GM21529 (cell line): ENCODE data around the gene CCDC195.

Experiments used
- ATAC-seq: cut with Tn5 transposase; IDR thresholded peaks from one replicate; pipeline ENCODE4 v1.9.1; 2021; ENCODE audit not compliant: unreplicated experiment

CCDC195 gene

GRCh38 chr2:224716201-224716600 lies at the start of gene CCDC195:
TSS of gene CCDC195 (minus strand) at chr2:224716365. CDS start at chr2:224716365, 0 bp downstream.
- ATAC-seq = no peak

GRCh38 chr2:224764565-224765236 lies 48.5 kb upstream of the CCDC195 start:
- peak; percentile 79 for ATAC-seq

GRCh38 chr2:224757934-224758548 lies 41.9 kb upstream of the CCDC195 start:
- no peak for ATAC-seq

DNA sequence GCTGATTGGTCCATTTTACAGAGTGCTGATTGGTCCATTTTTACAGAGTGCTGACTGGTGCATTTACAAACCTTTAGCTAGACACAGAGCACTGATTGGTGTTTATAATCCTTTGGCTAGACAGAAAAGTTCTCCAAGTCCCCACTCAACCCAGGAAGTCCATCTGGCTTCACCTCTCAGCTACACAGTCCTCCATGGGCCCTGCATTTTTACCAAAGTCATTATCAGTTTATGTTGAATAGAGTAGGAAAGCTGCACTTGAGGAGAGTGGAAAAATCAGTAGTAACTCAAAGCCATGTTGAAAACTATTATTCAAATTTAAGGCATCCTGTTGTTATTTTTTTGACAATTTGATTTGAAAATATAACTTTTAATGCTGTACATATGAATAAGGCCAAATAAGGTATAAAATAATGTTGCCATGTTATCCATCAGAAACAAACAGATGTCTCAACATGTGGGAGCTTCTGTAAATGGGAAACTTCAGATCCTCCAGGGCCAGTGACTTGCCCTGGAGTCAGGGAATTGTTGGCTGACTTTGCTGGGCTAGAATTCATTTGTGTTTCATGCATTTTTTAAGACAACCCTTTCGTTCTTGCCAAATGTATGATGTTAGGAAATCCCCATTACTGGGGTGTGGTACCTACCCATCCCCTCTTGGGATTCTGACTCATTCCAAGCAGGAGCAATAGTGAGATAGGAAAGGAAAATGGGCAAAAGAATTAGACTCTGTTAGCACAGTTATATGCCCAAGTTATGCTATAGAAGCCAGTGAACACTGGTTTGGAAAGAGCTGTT lies 37.8 kb upstream of the CCDC195 start:
- ATAC-seq = no peak

DNA sequence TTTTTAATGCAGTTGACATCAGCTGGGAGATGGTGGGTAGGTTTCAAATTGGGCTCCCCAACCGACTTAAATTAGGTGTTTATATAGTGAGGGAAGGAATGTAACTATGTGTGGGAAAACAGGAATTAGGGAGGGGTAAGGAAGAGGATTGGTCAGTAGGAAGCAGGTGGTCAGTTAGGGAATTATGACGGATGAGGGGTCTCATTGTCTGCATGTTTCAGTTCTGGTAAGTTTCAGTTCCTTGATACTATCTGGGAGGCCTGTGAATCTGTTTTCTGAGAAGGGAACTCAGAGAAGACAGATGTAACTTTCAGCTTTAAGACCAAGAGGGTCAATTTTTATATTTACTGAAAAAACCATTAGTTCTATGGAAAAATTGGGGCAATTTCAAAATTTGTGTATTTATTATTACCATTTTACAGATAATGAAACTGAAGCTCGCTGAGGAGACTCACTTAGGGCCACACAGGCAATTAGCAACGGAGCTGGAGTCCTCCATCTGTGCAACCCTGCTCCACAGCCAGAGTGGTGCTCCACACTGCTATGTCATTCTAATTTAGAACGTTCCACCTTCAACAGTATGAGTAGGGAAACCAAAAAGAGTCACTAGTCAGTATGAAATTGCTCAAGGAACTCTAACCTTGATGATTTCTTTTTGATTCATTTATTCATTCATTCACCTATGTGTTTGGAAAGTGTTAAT lies 36.0 kb upstream of the CCDC195 start:
- ATAC-seq = peak; percentile 65

DNA sequence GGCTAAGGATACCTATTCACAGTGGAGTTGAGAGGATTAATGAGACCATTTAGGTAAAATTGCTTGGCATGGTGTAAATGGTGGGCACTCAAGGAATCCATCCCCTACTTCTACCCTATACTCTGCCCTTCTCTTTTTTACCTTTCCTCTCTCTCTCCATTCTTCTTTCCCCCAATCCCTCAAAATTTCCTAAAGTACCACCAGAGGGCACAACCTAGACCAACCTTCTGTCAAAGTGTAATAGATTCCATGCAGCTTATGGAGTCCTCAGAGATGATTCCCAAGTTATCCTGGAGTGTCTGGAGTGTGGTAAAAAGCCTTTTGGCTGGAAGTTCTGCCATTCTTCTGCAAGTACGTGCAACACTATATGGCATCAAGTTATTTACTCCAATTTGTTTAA lies 33.0 kb upstream of the CCDC195 start:
- ATAC-seq = no peak

DNA sequence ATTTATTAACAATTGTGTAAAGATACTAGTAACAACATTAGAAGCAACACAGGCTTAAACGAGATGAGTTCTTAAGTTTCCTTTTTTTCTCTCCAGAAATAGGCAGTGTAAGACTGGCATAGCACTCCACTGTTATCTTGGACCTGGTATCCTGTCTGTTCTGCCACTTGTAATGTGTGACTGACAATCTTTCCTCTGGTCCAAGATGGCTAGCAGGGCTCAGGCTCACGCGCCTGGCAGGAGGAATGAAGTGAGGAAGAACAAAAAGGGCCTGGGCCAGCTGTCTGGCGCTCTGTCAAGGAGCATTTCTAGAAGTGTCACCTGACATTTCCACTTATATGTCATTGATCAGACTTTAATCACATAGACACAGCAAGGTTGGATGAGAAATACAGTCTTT lies 31.6 kb upstream of the CCDC195 start:
- no peak for ATAC-seq

DNA sequence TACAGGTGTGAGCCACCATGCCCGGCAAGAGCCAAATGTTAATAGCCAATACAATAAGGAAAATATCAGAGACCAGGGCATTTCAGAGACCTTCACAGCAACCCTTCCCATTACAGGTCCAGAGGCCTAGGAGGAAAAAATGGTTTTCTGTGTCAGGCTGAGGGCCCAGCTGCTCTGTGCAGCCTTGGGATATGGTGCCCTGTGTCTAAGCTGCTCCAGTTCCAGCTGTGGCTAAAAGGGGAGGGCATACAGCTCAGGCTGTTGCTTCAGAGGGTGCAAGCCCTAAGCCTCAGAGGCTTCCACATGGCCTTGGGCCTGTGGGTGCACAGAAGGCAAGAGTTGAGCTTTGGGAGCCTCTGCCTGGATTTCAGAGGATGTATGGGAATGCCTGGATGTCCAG lies 20.1 kb upstream of the CCDC195 start:
- no peak for ATAC-seq

DNA sequence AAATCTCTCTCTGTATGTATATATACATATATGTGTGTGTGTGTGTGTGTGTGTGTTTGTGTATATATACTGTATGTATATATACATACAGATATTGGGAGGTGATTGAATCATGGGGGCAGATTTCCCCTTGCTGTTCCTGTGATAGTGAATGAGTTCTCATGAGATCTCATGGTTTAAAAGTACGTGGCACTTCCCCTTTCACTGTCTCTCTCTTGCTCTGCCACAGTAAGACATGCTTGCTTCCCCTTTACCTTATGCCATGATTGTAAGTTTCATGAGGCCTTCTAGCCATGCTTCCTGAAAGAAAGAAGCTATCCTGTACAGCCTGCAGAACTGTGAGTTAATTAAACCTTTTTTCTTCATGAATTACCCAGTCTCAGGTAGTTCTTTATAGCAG lies 18.8 kb upstream of the CCDC195 start:
- ATAC-seq = no peak

DNA sequence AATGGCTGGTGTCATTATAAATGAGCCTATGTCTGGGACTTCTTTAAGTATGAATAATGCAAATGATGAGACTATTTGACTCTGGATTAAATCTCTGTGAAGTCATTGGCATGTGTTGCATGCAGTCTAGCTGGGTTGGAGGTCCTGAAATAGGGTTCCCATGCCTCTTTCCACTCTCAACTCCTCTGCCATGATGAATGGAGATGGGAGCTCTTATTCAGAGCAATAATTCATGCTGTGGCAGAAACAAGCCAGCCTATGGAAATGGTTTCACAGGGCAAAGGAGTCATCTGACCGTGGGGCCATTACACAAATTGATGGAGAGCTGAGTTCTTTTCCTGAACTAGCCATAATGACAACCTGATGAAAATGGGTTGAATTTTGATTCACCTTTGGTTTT lies 15.5 kb upstream of the CCDC195 start:
- no peak for ATAC-seq

DNA sequence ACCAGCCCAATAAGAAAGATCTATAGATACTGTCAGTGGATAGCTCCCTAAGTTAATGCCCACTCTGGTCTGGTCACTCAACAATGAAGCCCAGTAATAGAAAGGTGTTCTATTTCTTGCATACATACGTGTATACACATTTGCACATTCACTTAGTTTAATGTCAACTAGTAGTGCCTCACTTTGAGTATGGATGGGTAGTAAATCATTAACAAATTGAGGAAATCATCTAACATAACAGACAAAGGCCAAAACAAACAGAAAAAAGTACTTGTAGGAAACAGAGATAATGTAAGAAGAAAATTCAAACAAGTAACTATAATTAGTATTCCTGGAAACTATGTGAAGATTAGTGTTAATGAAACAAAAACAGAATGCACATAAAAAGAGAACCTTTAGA lies 13.3 kb upstream of the CCDC195 start:
- no peak for ATAC-seq

- no peak for ATAC-seq
Measured at GRCh38 chr2:224724331-224724730, 8.2 kb upstream of the CCDC195 start.

GRCh38 chr2:224723586-224724217 lies 7.5 kb upstream of the CCDC195 start:
- ATAC-seq = peak; percentile 59

DNA sequence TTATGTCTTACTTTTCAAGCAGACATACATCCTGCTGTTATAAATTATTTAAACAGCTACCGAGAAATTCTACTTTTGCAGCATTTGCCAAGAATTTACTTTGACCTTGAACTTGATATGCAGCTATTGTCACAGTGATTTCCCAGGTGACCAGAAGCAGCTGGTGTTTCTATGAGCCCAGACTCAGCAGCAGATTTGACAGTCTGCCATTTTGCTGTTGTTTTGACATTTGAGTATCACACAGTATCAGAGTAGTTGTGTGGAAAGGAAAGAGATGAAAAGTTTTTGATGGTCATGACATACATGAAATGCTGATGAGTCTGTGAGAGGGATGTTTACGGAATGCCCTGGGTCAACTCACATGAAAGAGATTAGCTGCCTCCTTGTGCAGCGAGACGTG lies 6.6 kb upstream of the CCDC195 start:
- no peak for ATAC-seq

DNA sequence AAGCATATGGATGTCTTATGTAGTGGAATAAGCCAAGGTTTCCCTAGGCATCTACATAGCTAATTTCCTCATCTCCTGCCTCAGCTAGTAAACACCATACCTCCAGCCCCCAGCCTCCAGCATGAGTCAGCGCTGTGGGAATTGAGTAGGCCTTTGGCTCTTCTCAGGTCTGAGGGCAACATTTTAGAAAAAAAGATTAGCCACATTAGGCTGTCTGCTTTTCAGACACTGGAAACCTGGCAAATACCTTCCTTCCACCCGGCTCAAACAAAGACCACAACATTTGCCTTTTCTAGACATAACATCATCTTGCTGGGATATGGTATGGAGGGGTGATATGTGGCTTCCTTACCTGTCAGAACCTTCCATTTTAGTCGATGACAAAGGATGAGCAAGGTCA lies 6.1 kb upstream of the CCDC195 start:
- ATAC-seq = peak; percentile 52

- ATAC-seq = no peak
Measured at GRCh38 chr2:224716921-224717320, 756 bp upstream of the CCDC195 start.

- no peak for ATAC-seq
Measured at GRCh38 chr2:224711859-224712665, 4.1 kb downstream of the CCDC195 start.

- ATAC-seq = no peak
Measured at GRCh38 chr2:224711381-224711780, 4.8 kb downstream of the CCDC195 start.

DNA sequence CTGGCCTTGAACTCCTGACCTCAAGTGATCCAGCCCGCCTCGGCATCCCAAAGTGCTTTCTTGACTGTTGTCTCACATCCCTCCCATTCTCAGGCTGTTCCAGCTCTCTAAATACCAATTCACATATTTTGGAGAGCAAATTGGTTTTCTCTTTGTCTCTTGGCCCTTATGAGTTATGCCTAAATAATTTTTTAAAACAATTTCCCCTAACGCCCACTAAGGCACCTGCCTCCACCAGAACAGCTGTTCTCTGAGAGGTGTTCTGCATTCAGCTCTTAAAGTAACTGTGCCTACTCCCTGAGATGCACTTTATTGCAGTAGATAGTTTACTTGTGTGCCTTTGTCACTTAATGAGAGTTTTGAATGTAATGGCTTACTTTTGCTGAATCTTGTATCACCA lies 6.9 kb downstream of the CCDC195 start:
- ATAC-seq = no peak

- ATAC-seq = no peak
Measured at GRCh38 chr2:224694502-224694901, 21.7 kb downstream of the CCDC195 start.
